SKM-1 (cell line): ENCODE data around the gene GRIK1.

Source experiments
- DNase-seq: peaks from one replicate; lab custom pipeline; 2025; ENCODE audit not compliant: unreplicated experiment; lab: John Stamatoyannopoulos, UW

The GRIK1 gene

GRCh38 chr21:29675451-29675850, 264.3 kb downstream of the GRIK1 start:
- no peak for DNase-seq

GRCh38 chr21:29674343-29674742, 265.5 kb downstream of the GRIK1 start:
- no peak for DNase-seq

- no peak for DNase-seq
Observed at GRCh38 chr21:29673096-29673610, 266.6 kb downstream of the GRIK1 start.

- no peak for DNase-seq
Observed at GRCh38 chr21:29671728-29672127, 268.1 kb downstream of the GRIK1 start.

GRCh38 chr21:29670228-29670627, 269.6 kb downstream of the GRIK1 start:
- DNase-seq, result no peak

GRCh38 chr21:29669416-29669815, 270.4 kb downstream of the GRIK1 start:
- no peak for DNase-seq

- no peak for DNase-seq
Observed at GRCh38 chr21:29667651-29668050, 272.1 kb downstream of the GRIK1 start.

- no peak for DNase-seq
Observed at GRCh38 chr21:29664615-29665014, 275.2 kb downstream of the GRIK1 start.

GRCh38 chr21:29661672-29662442, 277.9 kb downstream of the GRIK1 start:
- no peak for DNase-seq

GRCh38 chr21:29660047-29660720, 279.6 kb downstream of the GRIK1 start:
- DNase-seq, result no peak

GRCh38 chr21:29658934-29659203, 280.9 kb downstream of the GRIK1 start:
- DNase-seq, result no peak

GRCh38 chr21:29658177-29658933, 281.4 kb downstream of the GRIK1 start:
- DNase-seq, result no peak

GRCh38 chr21:29657240-29657989, 282.4 kb downstream of the GRIK1 start:
- DNase-seq, result no peak

- peak; percentile 25 for DNase-seq
Observed at GRCh38 chr21:29656504-29657239, 283.1 kb downstream of the GRIK1 start.

- DNase-seq, result no peak
Observed at GRCh38 chr21:29655577-29655976, 284.2 kb downstream of the GRIK1 start.

GRCh38 chr21:29654855-29655254, 284.9 kb downstream of the GRIK1 start:
- DNase-seq, result no peak

- no peak for DNase-seq
Observed at GRCh38 chr21:29654203-29654602, 285.6 kb downstream of the GRIK1 start.

- no peak for DNase-seq
Observed at GRCh38 chr21:29650523-29651022, 289.2 kb downstream of the GRIK1 start.

- no peak for DNase-seq
Observed at GRCh38 chr21:29649406-29649814, 290.4 kb downstream of the GRIK1 start.

GRCh38 chr21:29648710-29649240, 291.0 kb downstream of the GRIK1 start:
- no peak for DNase-seq
